Liver (tissue), 3 donors: ENCODE data around the gene AKAP13.

Experiments used
- ATF3 ChIP-seq: IDR thresholded peaks from 2 replicates; pipeline ENCODE4 v1.6.1; 2016; ENCODE audit warnings: antibody characterized with exemption
- CTCF ChIP-seq: fragments of 150-350 bp; IDR thresholded peaks from 2 replicates; pipeline ENCODE4 v1.5.1; 2017; ENCODE audit warnings: improper control_type of control experiment, low read depth, low read length; ENCODE audit not compliant: missing input control
- EGR1 ChIP-seq, 2 donors: IDR thresholded peaks; 2 replicates each; pipeline ENCODE4 v1.6.1; 2016 to 2018; ENCODE audit warnings: antibody characterized with exemption in 2 of 2, low read depth in 2 of 2
- GABPA ChIP-seq, 2 donors: IDR thresholded peaks in 1 of 2; conservative IDR thresholded peaks in 1 of 2; 2 replicates each; pipeline ENCODE4 v1.6.1; 2016; ENCODE audit warnings: antibody characterized with exemption in 2 of 2, mild to moderate bottlenecking in 1 of 2, moderate library complexity in 1 of 2
- HNF4G ChIP-seq: IDR thresholded peaks from 2 replicates; pipeline ENCODE4 v1.6.1; 2016; ENCODE audit warnings: antibody characterized with exemption
- JUND ChIP-seq, 2 donors: IDR thresholded peaks; 2 replicates each; pipeline ENCODE4 v1.6.1; 2016; ENCODE audit warnings: antibody characterized with exemption in 2 of 2
- MAX ChIP-seq: IDR thresholded peaks from 2 replicates; pipeline ENCODE4 v1.6.1; 2016; ENCODE audit warnings: antibody characterized with exemption
- RAD21 ChIP-seq, 2 donors: IDR thresholded peaks; 2 replicates each; pipeline ENCODE4 v1.6.1; 2016; ENCODE audit warnings: antibody characterized with exemption in 2 of 2, mild to moderate bottlenecking in 2 of 2
- REST ChIP-seq: IDR thresholded peaks from 2 replicates; pipeline ENCODE4 v1.6.1; 2016; ENCODE audit warnings: antibody characterized with exemption, mild to moderate bottlenecking
- RXRA ChIP-seq, 2 donors: IDR thresholded peaks; 2 replicates each; pipeline ENCODE4 v1.6.1; 2017 to 2018; ENCODE audit warnings: antibody characterized with exemption in 2 of 2, mild to moderate bottlenecking in 1 of 2
- SP1 ChIP-seq: IDR thresholded peaks from 2 replicates; pipeline ENCODE4 v1.6.1; 2018; ENCODE audit warnings: antibody characterized with exemption, mild to moderate bottlenecking
- YY1 ChIP-seq: IDR thresholded peaks from 2 replicates; pipeline ENCODE4 v1.6.1; 2016; ENCODE audit warnings: antibody characterized with exemption, mild to moderate bottlenecking
- ZBTB33 ChIP-seq: IDR thresholded peaks from 2 replicates; pipeline ENCODE4 v1.6.1; 2016; ENCODE audit warnings: antibody characterized with exemption
- donor health status: healthy.
- donor health status: healthy.

- no peak for TF ChIP-seq CTCF
- TF ChIP-seq RAD21 (IDR thresholded peaks at IDR 0.05), result no peak
- no peak for TF ChIP-seq ATF3
- no peak for TF ChIP-seq MAX
- no peak for TF ChIP-seq ZBTB33
- TF ChIP-seq HNF4G, result no peak
- no peak for TF ChIP-seq REST
- no peak for TF ChIP-seq JUND (IDR thresholded peaks at IDR 0.05)
- no peak for TF ChIP-seq GABPA (IDR thresholded peaks at IDR 0.05 in 1 of 2, conservative IDR thresholded peaks at IDR 0.05 in 1 of 2)
- TF ChIP-seq RXRA (IDR thresholded peaks at IDR 0.05), result no peak
- no peak for TF ChIP-seq SP1
- no peak for TF ChIP-seq EGR1 (IDR thresholded peaks at IDR 0.05; ENCODE audit: low read depth in 2 of 2)
- TF ChIP-seq YY1, result no peak
Measured at GRCh38 chr15:85584872-85585271, 204.5 kb downstream of the AKAP13 start.
